ENCODE measurements around the gene ABHD5. TPM values are rescaled to one million over a fixed set of nuclear protein-coding genes. Genes with fewer than 3 reads are reported as not detected.

Gene ABHD5
- total and polyA plus RNA-seq, 2 of the 8 experiments (the other 6 are each of a cell fraction or from before 2014, with no cell fraction given) = 10.5 to 16.4 TPM

DNA sequence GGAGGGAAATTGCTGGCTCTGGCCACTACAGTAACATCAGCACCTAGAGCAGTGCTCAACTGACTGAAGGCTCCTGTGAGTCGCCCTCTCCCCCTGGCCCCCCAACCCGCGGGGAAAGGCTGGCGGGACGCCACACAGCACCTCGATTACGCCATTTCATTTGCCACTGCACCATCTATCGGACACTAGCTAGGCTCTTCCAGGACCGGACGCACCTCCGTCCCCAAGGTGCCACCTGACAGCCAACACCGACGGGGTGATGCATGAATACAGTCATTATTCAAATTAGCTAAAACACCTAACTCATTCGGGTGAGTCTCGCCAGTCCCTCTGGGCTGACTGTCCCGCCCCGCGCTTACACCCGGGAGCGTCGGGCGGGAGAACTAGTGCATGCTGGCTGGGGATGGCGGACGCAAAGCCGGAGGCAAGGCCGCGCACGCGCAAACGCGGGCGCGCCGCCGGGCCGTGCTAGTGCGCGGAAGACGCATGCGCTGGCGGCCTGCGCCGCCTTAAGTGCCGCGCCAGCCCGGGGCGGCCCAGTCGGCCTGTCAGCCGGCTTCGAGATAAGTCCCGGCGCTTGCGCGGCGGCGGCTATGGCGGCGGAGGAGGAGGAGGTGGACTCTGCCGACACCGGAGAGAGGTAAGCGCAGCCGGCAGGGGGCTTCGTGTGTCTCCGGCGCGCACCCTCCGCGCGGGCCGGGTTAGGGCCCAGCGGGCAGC is at the start of gene ABHD5 (continued):
- TF ChIP-seq CHD7 (IDR thresholded peaks at IDR 0.05; ENCODE audit: insufficient replicate concordance, low read length) (no peak), SIX5 (IDR thresholded peaks at IDR 0.05; ENCODE audit: low read depth, low read length) (no peak), ATF2 (IDR thresholded peaks at IDR 0.05; ENCODE audit: low read length) (0 out of 2 replicates have a peak, but pooled peaks have one; percentile 57), CEBPB (IDR thresholded peaks at IDR 0.05; ENCODE audit: low read depth, low read length) (peak; percentile 63; the same call in 1 of the 2 replicates), SP2 (IDR thresholded peaks at IDR 0.05; ENCODE audit: low read length) (no peak), BRCA1 (IDR thresholded peaks at IDR 0.05; ENCODE audit: low read depth, low read length) (no peak), SP4 (IDR thresholded peaks at IDR 0.05; ENCODE audit: low read length) (no peak; the same call in 1 of the 2 replicates), JUND (IDR thresholded peaks at IDR 0.05; ENCODE audit: low read length) (peak; percentile 7; the same call in 1 of the 2 replicates), SRF (IDR thresholded peaks at IDR 0.05; ENCODE audit: low read depth, low read length) (no peak)
